HepG2 (cell line): ENCODE data around the gene SUSD6. TPM values are rescaled to one million over a fixed set of nuclear protein-coding genes. Genes with fewer than 3 reads are reported as not detected.

Experiments used
- ATAC-seq: fragments of 200-7000 bp; cut with Tn5 transposase; 3 replicates; pipeline ENCODE4 v1.9.1; 2020; ENCODE audit warnings: mild to moderate bottlenecking, moderate library complexity
- BruUV-seq: library from RNA; stranded (reverse); fragments of 400-500 nt; replicated peaks from 2 replicates; lab custom pipeline; 2021; lab: Mats Ljungman, UMichigan
- CTCF ChIA-PET: fragments of 300-600 bp; formaldehyde crosslinking; extraction: SDS; loops from one replicate; lab custom pipeline; 2021; ENCODE audit warnings: low total read pairs, inconsistent platforms, low intra/inter-chr PET ratio; lab: Yijun Ruan, JAX
- POLR2A ChIA-PET: fragments of 350-600 bp; sonication (Branson Sonifier 250); formaldehyde crosslinking; loops from one replicate; lab custom pipeline; 2020; ENCODE audit warnings: antibody characterized with exemption, inconsistent platforms; lab: Yijun Ruan, JAX
- DNase-seq: peaks from one replicate; pipeline ENCODE4 v3.0.0-alpha.2; 2015; ENCODE audit warnings: low spot score
- FAIRE-seq: peaks from 3 replicates; lab custom pipeline; 2011; peaks lifted over from hg19 to GRCh38; lab: Jason Lieb, UNC
- H2AFZ ChIP-seq: one replicate; pipeline ENCODE4 v1.6.1; 2011; ENCODE audit warnings: low read length, inconsistent platforms
- H3K27ac ChIP-seq: fragments of 300-600 bp; 3 replicates; pipeline ENCODE4 v1.8.0; 2011; ENCODE audit warnings: mixed run types, mild to moderate bottlenecking, mixed read lengths, low read length, inconsistent platforms; ENCODE audit not compliant: insufficient read depth; ENCODE audit errors: extremely low read length
- H3K27me3 ChIP-seq, 2 experiments: fragments of 200-600 bp in 1 of 2; 2 replicates in 1 of 2; 3 replicates in 1 of 2; pipeline versions ENCODE4 v1.6.0 to v1.8.0; 2011; ENCODE audit warnings: low read length in 2 of 2, mild to moderate bottlenecking in 2 of 2, moderate library complexity in 2 of 2, inconsistent platforms in 1 of 2; ENCODE audit not compliant: insufficient read depth in 2 of 2, control insufficient read depth in 1 of 2
- H3K36me3 ChIP-seq, 2 experiments: fragments of 200-600 bp in 1 of 2; replicated peaks in 1 of 2; 2 replicates in 1 of 2; 3 replicates in 1 of 2; pipeline versions ENCODE4 v1.5.1 to v1.8.0; 2011; ENCODE audit warnings: low read length in 2 of 2, inconsistent platforms in 1 of 2; ENCODE audit not compliant: insufficient read depth in 2 of 2, control insufficient read depth in 1 of 2
- H3K4me1 ChIP-seq: 2 replicates; pipeline ENCODE4 v1.5.1; 2012; ENCODE audit warnings: low read length, inconsistent platforms; ENCODE audit not compliant: insufficient read depth
- H3K4me2 ChIP-seq: 2 replicates; pipeline ENCODE4 v1.6.0; 2011; ENCODE audit warnings: low read depth, low read length, inconsistent platforms
- H3K4me3 ChIP-seq, 3 experiments: fragments of 200-600 bp in 1 of 3; sonication (generic), shearing (Covaris generic) in 1 of 3; replicated peaks in 1 of 3; 2 replicates each; pipeline ENCODE4 v1.5.1; 2011 to 2016; ENCODE audit warnings: low read length in 3 of 3, inconsistent platforms in 2 of 3, low read depth in 2 of 3, mild to moderate bottlenecking in 2 of 3, control low read depth in 1 of 3, mixed read lengths in 1 of 3; ENCODE audit not compliant: insufficient read depth in 1 of 3
- H3K79me2 ChIP-seq: one replicate; pipeline ENCODE4 v1.6.1; 2011; ENCODE audit warnings: low read length, inconsistent platforms; ENCODE audit not compliant: insufficient read depth
- H3K9ac ChIP-seq: 2 replicates; pipeline ENCODE4 v1.6.0; 2011; ENCODE audit warnings: mild to moderate bottlenecking, low read depth, low read length, inconsistent platforms; ENCODE audit not compliant: insufficient read depth
- H3K9me3 ChIP-seq: 2 replicates; pipeline ENCODE4 v1.5.1; 2012; ENCODE audit warnings: mild to moderate bottlenecking, low read length
- H4K20me1 ChIP-seq: 2 replicates; pipeline ENCODE4 v1.6.0; 2011; ENCODE audit warnings: inconsistent platforms, mild to moderate bottlenecking, low read length, moderate library complexity; ENCODE audit not compliant: insufficient read depth
- FOXP1 ChIP-seq, 2 experiments: fragments of 450-650 bp in 1 of 2; IDR thresholded peaks; 2 replicates each; pipeline ENCODE4 v1.6.1; 2017 to 2018; ENCODE audit warnings: antibody characterized with exemption in 1 of 2
- NRL ChIP-seq: sonication (generic); formaldehyde crosslinking; IDR thresholded peaks from 2 replicates; pipeline ENCODE4 v1.5.0; 2020; ENCODE audit warnings: missing genetic modification reagents, mild to moderate bottlenecking, moderate library complexity, borderline replicate concordance
- REL ChIP-seq: sonication (generic); formaldehyde crosslinking; conservative IDR thresholded peaks from 2 replicates; pipeline ENCODE4 v1.8.0; 2022; ENCODE audit warnings: mild to moderate bottlenecking, missing genetic modification reagents, moderate library complexity
- REST ChIP-seq, 2 experiments: IDR thresholded peaks; 2 replicates each; pipeline ENCODE4 v1.6.1; 2011 to 2012; ENCODE audit warnings: low read length in 2 of 2, borderline replicate concordance in 1 of 2, low read depth in 1 of 2, mild to moderate bottlenecking in 1 of 2, moderate library complexity in 1 of 2
- SOX13 ChIP-seq, 3 experiments: fragments of 450-650 bp in 1 of 3; sonication (generic) in 1 of 3; formaldehyde crosslinking in 1 of 3; IDR thresholded peaks in 2 of 3; conservative IDR thresholded peaks in 1 of 3; 2 replicates each; pipeline versions ENCODE4 v1.5.0 to v1.6.1; 2016 to 2020; ENCODE audit warnings: antibody characterized with exemption in 1 of 3, mild to moderate bottlenecking in 1 of 3, missing compliant biosample characterization in 1 of 3, missing genetic modification reagents in 1 of 3, moderate library complexity in 1 of 3
- ZKSCAN1 ChIP-seq: fragments of 150-350 bp; IDR thresholded peaks from 2 replicates; pipeline ENCODE4 v1.6.1; 2014; ENCODE audit warnings: low read length
- ZNF136 ChIP-seq: sonication (generic); formaldehyde crosslinking; IDR thresholded peaks from 2 replicates; pipeline ENCODE4 v1.8.1; 2022; ENCODE audit warnings: low read depth, mild to moderate bottlenecking, moderate library complexity, missing genetic modification reagents
- ZNF160 ChIP-seq: sonication (generic); formaldehyde crosslinking; IDR thresholded peaks from 2 replicates; pipeline ENCODE4 v1.8.0; 2022; ENCODE audit warnings: mild to moderate bottlenecking, inconsistent platforms, missing genetic modification reagents
- ZNF33B ChIP-seq: sonication (generic); formaldehyde crosslinking; IDR thresholded peaks from 2 replicates; pipeline ENCODE4 v1.5.1; 2020; ENCODE audit warnings: mild to moderate bottlenecking, missing genetic modification reagents
- ZNF549 ChIP-seq: sonication (generic); formaldehyde crosslinking; IDR thresholded peaks from 2 replicates; pipeline ENCODE4 v1.5.0; 2020; ENCODE audit warnings: missing genetic modification reagents
- ZNF660 ChIP-seq: sonication (generic); formaldehyde crosslinking; IDR thresholded peaks from 2 replicates; pipeline ENCODE4 v1.5.1; 2020; ENCODE audit warnings: mild to moderate bottlenecking, low read depth, missing genetic modification reagents, borderline replicate concordance
- WGBS: methylation state at CpG from one replicate; pipeline ENCODE4 v1.1.6; 2017; ENCODE audit warnings: low lambda C conversion rate; 5-methylcytosine and 5-hydroxymethylcytosine counted together
- in situ Hi-C: cut with HindIII; loops from 2 replicates; pipeline ENCODE4 v1.10.0; 2017; ENCODE audit warnings: low pct_unique_long_range_greater_than_20kb; ENCODE audit not compliant: extremely low pct_ligation_motif_present
- intact Hi-C: fragments of 100-400 bp; cut with micrococcal nuclease; formaldehyde crosslinking; loops from one replicate; pipeline ENCODE4 v1.10.0; 2022; ENCODE audit not compliant: unreplicated experiment
- polyA plus RNA-seq, 8 experiments: library from polyadenylated mRNA; depleted of rRNA in 3 of 8; stranded (reverse) in 7 of 8; unstranded in 1 of 8; fragments of >200 nt; fragmentation: Illumina TruSeq in 4 of 8; extraction: Trizol in 4 of 8; gene quantifications; 2 replicates each; pipeline versions ENCODE4 v1.2.1 to v1.2.3, GENCODE V29; 2011 to 2016; ENCODE audit warnings: low read depth in 4 of 8, missing spikeins in 1 of 8, mixed read lengths in 1 of 8; ENCODE audit not compliant: insufficient read depth in 1 of 8
- total RNA-seq, 5 experiments: library from RNA; depleted of rRNA; stranded (reverse); fragments of >200 nt; fragmentation: Illumina TruSeq; extraction: Trizol; gene quantifications; 2 replicates each; pipeline ENCODE4 v1.2.3, GENCODE V29; 2016; ENCODE audit warnings: low read depth in 1 of 5

SUSD6 gene
- total and polyA plus RNA-seq, 2 of the 13 experiments (the other 11 are each of a cell fraction or from before 2014, with no cell fraction given): 7.2 to 7.4 TPM

- Histone ChIP-seq H3K4me2 (no peak overlapping the region), H3K9ac (no peak overlapping the region), H3K79me2 (no peaks in the 10 kb centered on the region), H3K4me3 (no peak overlapping the region), H3K27ac (peak overlapping the region; percentile 55), H3K27me3 (no peaks in the 10 kb centered on the region), H4K20me1 (no peaks in the 10 kb centered on the region), H3K9me3 (no peaks in the 10 kb centered on the region), H3K4me1 (peaks cover 83% of the 10 kb centered on the region), H2AFZ (no peak overlapping the region), H3K36me3 (no peaks in the 10 kb centered on the region)
- in situ Hi-C loops (no loop called here), intact Hi-C loops (no loop called here)
- ChIA-PET POLR2A (interaction anchor here (0.9 kb wide), 1 partner anchor 86 kb away, joined by 3 read pairs; the partner anchor contains the start of gene SUSD6), CTCF (no interaction called here)
- FAIRE-seq (no peak), ATAC-seq (no peak), DNase-seq (no peak)
- 93% methylated on average over 8 of the region's 8 CpGs for WGBS
- TF ChIP-seq ZNF136 (CRISPR knock-in tag) (no peak), ZNF549 (CRISPR knock-in tag) (no peak), ZNF160 (CRISPR knock-in tag) (no peak)
- no TSS peak for BruUV-seq
Measured at GRCh38 chr14:69696633-69697557, 85.5 kb downstream of the SUSD6 start.

GRCh38 chr14:69698572-69698971 lies 87.2 kb downstream of the SUSD6 start:
- H3K4me1 ChIP-seq: peaks cover 83% of the 10 kb centered on the region
- H4K20me1 ChIP-seq: no peaks in the 10 kb centered on the region
- ChIA-PET POLR2A (interaction anchor here (0.8 to 1.0 kb wide), 3 partner anchors 10 to 87 kb away, joined by 3 to 5 read pairs (median 4); partner anchors contain the start of gene SUSD6), CTCF (no interaction called here)
- intact Hi-C loops: no loop called here
- no peak overlapping the region for H2AFZ ChIP-seq
- FAIRE-seq: no peak
- no peak overlapping the region for H3K9ac ChIP-seq
- H3K27ac ChIP-seq: peak overlapping the region; percentile 28
- no peaks in the 10 kb centered on the region for H3K27me3 ChIP-seq
- no peak overlapping the region for H3K4me3 ChIP-seq
- WGBS: 66% methylated on average over 3 of the region's 3 CpGs
- no TSS peak for BruUV-seq
- ATAC-seq: no peak
- H3K4me2 ChIP-seq: no peak overlapping the region
- no peaks in the 10 kb centered on the region for H3K79me2 ChIP-seq
- TF ChIP-seq REL (CRISPR knock-in tag): no peak
- TF ChIP-seq NRL (CRISPR knock-in tag): no peak
- TF ChIP-seq ZKSCAN1: peak; percentile 96
- TF ChIP-seq ZNF33B (CRISPR knock-in tag): no peak
- TF ChIP-seq FOXP1 (IDR thresholded peaks at IDR 0.05): no peak
- TF ChIP-seq FOXP1 (CRISPR knock-in tag; IDR thresholded peaks at IDR 0.05): peak; percentile 37; the same call in 1 of the 2 replicates
- TF ChIP-seq REST (IDR thresholded peaks at IDR 0.05; ENCODE audit: borderline replicate concordance in 1 of 2, low read depth in 1 of 2, low read length in 2 of 2): no peak
- TF ChIP-seq SOX13 (IDR thresholded peaks at IDR 0.05): no peak
- peak in 1 of 2 experiments; percentile 12; a peak in 1 of 4 replicates for TF ChIP-seq SOX13 (CRISPR knock-in tag; conservative IDR thresholded peaks at IDR 0.05 in 1 of 2, IDR thresholded peaks at IDR 0.05 in 1 of 2)
- TF ChIP-seq ZNF660: no peak
- no peaks in the 10 kb centered on the region for H3K36me3 ChIP-seq
- in situ Hi-C loops: no loop called here
- DNase-seq: no peak
- no peaks in the 10 kb centered on the region for H3K9me3 ChIP-seq
